ENCODE data around the gene TMEM179.

DNA sequence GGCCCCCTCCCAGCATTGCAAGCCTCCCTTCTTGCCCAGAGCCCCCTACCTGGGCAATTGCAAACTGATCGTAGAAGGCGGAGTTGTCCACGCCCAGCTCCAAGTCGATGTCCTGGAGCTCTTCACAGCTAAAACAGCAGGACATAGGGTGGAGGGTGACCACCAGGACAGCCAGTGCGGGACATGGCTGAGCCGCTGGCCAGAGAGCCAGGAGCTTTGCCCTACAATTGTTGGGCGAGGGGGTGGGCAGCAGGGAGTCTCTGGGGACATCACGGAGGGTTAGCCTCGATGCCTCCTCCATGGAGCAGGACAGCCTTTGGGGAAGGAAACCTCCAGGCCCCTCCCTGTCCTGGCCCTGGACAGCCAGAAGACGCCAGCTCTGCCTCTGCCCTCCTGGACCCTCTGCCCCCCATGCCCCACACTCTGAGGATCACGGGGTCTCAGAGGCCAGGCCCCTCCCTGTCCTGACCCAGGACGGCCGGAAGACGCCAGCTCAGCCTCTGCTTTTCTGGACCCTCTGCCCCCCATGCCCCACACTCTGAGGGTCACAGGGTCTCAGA, 9.4 kb downstream of the TMEM179 start:
- TF ChIP-seq, protein P1, sequence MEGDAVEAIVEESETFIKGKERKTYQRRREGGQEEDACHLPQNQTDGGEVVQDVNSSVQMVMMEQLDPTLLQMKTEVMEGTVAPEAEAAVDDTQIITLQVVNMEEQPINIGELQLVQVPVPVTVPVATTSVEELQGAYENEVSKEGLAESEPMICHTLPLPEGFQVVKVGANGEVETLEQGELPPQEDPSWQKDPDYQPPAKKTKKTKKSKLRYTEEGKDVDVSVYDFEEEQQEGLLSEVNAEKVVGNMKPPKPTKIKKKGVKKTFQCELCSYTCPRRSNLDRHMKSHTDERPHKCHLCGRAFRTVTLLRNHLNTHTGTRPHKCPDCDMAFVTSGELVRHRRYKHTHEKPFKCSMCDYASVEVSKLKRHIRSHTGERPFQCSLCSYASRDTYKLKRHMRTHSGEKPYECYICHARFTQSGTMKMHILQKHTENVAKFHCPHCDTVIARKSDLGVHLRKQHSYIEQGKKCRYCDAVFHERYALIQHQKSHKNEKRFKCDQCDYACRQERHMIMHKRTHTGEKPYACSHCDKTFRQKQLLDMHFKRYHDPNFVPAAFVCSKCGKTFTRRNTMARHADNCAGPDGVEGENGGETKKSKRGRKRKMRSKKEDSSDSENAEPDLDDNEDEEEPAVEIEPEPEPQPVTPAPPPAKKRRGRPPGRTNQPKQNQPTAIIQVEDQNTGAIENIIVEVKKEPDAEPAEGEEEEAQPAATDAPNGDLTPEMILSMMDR (IDR thresholded peaks at IDR 0.05): no peak
- no peak for TF ChIP-seq POLR2A (IDR thresholded peaks at IDR 0.05)

Measured in esophagus squamous epithelium (tissue), 4 donors.